DOHH2 (cell line): ENCODE results near the gene ADAMTS8.

ENCODE experiments used
- H3F3A ChIP-seq: fragments of 200-600 bp; sonication (generic), shearing (Covaris generic); 2 replicates; pipeline ENCODE4 v1.6.0; 2016; ENCODE audit warnings: antibody characterized with exemption, mild to moderate bottlenecking; ENCODE audit not compliant: control insufficient read depth, insufficient read depth
- H3K27ac ChIP-seq: fragments of 200-600 bp; sonication (generic); 2 replicates; pipeline ENCODE4 v1.5.1; 2014; ENCODE audit warnings: low read depth, mild to moderate bottlenecking, low read length, moderate library complexity
- H3K27me3 ChIP-seq: fragments of 200-600 bp; sonication (generic); 2 replicates; pipeline ENCODE4 v1.6.1; 2014; ENCODE audit warnings: mild to moderate bottlenecking, low read length, mixed read lengths; ENCODE audit not compliant: control insufficient read depth
- H3K36me3 ChIP-seq: fragments of 200-600 bp; sonication (generic); 2 replicates; pipeline ENCODE4 v1.6.1; 2014; ENCODE audit warnings: mild to moderate bottlenecking, low read length, moderate library complexity, mixed read lengths; ENCODE audit not compliant: control insufficient read depth
- H3K4me1 ChIP-seq: fragments of 200-600 bp; sonication (generic); 2 replicates; pipeline ENCODE4 v1.6.1; 2014; ENCODE audit warnings: mild to moderate bottlenecking, low read length, mixed read lengths; ENCODE audit not compliant: control insufficient read depth
- H3K4me2 ChIP-seq: fragments of 200-600 bp; sonication (generic); 2 replicates; pipeline ENCODE4 v1.6.0; 2014; ENCODE audit warnings: mild to moderate bottlenecking, low read length, moderate library complexity
- H3K4me3 ChIP-seq: fragments of 200-600 bp; sonication (generic); 2 replicates; pipeline ENCODE4 v1.5.1; 2014; ENCODE audit warnings: mild to moderate bottlenecking, low read length, mixed read lengths
- H3K79me2 ChIP-seq: fragments of 200-600 bp; sonication (generic); 2 replicates; pipeline ENCODE4 v1.6.1; 2014; ENCODE audit warnings: mild to moderate bottlenecking, low read length, mixed read lengths; ENCODE audit not compliant: control insufficient read depth
- H3K9me2 ChIP-seq: fragments of 200-600 bp; sonication (generic); replicated peaks from 2 replicates; pipeline ENCODE4 v1.6.1; 2014; ENCODE audit warnings: mild to moderate bottlenecking, low read length, mixed read lengths; ENCODE audit not compliant: control insufficient read depth
- H3K9me3 ChIP-seq: fragments of 200-600 bp; sonication (generic); 2 replicates; pipeline ENCODE4 v1.6.1; 2014; ENCODE audit warnings: antibody characterized with exemption, low read length, mixed read lengths; ENCODE audit not compliant: control insufficient read depth, insufficient read depth
- H4K20me1 ChIP-seq: fragments of 200-600 bp; sonication (generic); 2 replicates; pipeline ENCODE4 v1.6.0; 2014; ENCODE audit warnings: low read depth, mild to moderate bottlenecking, antibody characterized with exemption, low read length, moderate library complexity; ENCODE audit not compliant: control insufficient read depth, insufficient read depth
- CTCF ChIP-seq: fragments of 200-600 bp; sonication (generic); IDR thresholded peaks from one replicate; pipeline ENCODE4 v1.5.1; 2014; ENCODE audit warnings: antibody characterized with exemption, mild to moderate bottlenecking, low read depth, low read length; ENCODE audit not compliant: poor library complexity, severe bottlenecking
- EZH2phosphoT487 ChIP-seq: fragments of 200-600 bp; sonication (generic); IDR thresholded peaks from 2 replicates; pipeline ENCODE4 v1.6.1; 2017; ENCODE audit warnings: borderline replicate concordance, mild to moderate bottlenecking, antibody characterized with exemption, low read length, moderate library complexity, mixed read lengths

ADAMTS8 gene

GRCh38 chr11:130418210-130418609 is 10.2 kb downstream of the ADAMTS8 start:
- Histone ChIP-seq H3K27ac (no peak overlapping the region), H3K36me3 (no peaks in the 10 kb centered on the region), H3K4me2 (no peak overlapping the region), H3K79me2 (no peaks in the 10 kb centered on the region), H3F3A (no peaks in the 10 kb centered on the region), H3K9me3 (no peaks in the 10 kb centered on the region), H3K4me1 (no peaks in the 10 kb centered on the region), H3K27me3 (peaks cover 15% of the 10 kb centered on the region), H4K20me1 (no peaks in the 10 kb centered on the region), H3K9me2 (no peaks in the 10 kb centered on the region), H3K4me3 (no peak overlapping the region)
- TF ChIP-seq EZH2phosphoT487 (no peak), CTCF (no peak)

GRCh38 chr11:130416906-130417305 is 11.5 kb downstream of the ADAMTS8 start:
- Histone ChIP-seq H3K9me2 (no peaks in the 10 kb centered on the region), H3K79me2 (no peaks in the 10 kb centered on the region), H4K20me1 (no peaks in the 10 kb centered on the region), H3K4me1 (no peaks in the 10 kb centered on the region), H3K4me3 (no peak overlapping the region), H3K36me3 (no peaks in the 10 kb centered on the region), H3K4me2 (no peak overlapping the region), H3K9me3 (no peaks in the 10 kb centered on the region), H3F3A (no peaks in the 10 kb centered on the region), H3K27ac (no peak overlapping the region), H3K27me3 (peaks cover 11% of the 10 kb centered on the region)
- no peak for TF ChIP-seq CTCF
- TF ChIP-seq EZH2phosphoT487: no peak

- Histone ChIP-seq H3K9me3 (no peaks in the 10 kb centered on the region), H3K27me3 (peaks cover 11% of the 10 kb centered on the region), H3K36me3 (no peaks in the 10 kb centered on the region), H3K4me3 (no peak overlapping the region), H3K4me2 (no peak overlapping the region), H4K20me1 (no peaks in the 10 kb centered on the region), H3F3A (no peaks in the 10 kb centered on the region), H3K79me2 (no peaks in the 10 kb centered on the region), H3K4me1 (no peaks in the 10 kb centered on the region), H3K9me2 (no peaks in the 10 kb centered on the region), H3K27ac (no peak overlapping the region)
- TF ChIP-seq EZH2phosphoT487 (no peak), CTCF (no peak)
Observed at GRCh38 chr11:130416530-130416882, 11.9 kb downstream of the ADAMTS8 start.
